Right ventricle myocardium superior (tissue), 1 donor: ENCODE measurements around the gene HECTD1. TPM values are rescaled to one million over a fixed set of nuclear protein-coding genes. Genes with fewer than 3 reads are reported as not detected.

Source experiments
- total RNA-seq: library from RNA; stranded (reverse); fragmentation: NEBNext Ultra II Directional; extraction: Animal tissue kit (Norgen Biotek cat#: 25700); gene quantifications from one replicate; pipeline ENCODE4 v1.2.1, GENCODE V29; 2021
- donor health status: DM: no; HTN: yes; CAD: no; lungs with severe emphysema.

HECTD1 gene
- total RNA-seq, 1 donor from 2014 or later = 145 TPM

Other genes with a start within 250 kb of the HECTD1 start
- gene AP4S1, start 182.1 kb downstream of the HECTD1 start, total RNA-seq = 6.7 TPM
- gene STRN3, start 181.4 kb downstream of the HECTD1 start, total RNA-seq = 45.1 TPM
- 47.8 TPM for gene HEATR5A, start 212.8 kb upstream of the HECTD1 start, total RNA-seq
- 7.0 TPM for gene DTD2, start 249.7 kb upstream of the HECTD1 start, total RNA-seq